GM12872 (cell line): ENCODE results near the gene ERC2.

ENCODE experiments used
- TF ChIP-seq, protein P1 (sequence below): IDR thresholded peaks from 3 replicates; pipeline ENCODE4 v1.5.1; 2011; ENCODE audit warnings: low read depth, mild to moderate bottlenecking, low read length, moderate library complexity; ENCODE audit not compliant: insufficient read depth

The ERC2 gene

DNA sequence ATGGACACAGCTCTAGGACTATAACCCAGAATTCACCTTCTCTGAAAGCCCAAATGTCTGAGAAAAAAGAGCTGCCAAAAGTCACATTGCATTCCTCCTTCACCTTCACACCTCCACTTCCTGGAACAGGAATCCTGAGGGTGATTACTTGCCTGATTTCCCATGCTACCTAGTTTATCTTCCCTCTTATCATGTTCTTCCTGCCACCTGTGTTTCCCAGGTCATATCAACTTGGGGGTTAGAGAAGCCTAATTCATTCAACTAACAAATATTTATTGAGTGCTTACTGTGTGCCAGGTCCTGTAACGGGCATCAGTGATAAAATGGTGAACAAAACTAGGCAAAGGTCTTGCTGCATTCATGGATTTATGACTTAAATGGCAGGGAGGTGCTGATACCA lies 701.5 kb downstream of the ERC2 start:
- TF ChIP-seq, protein P1, sequence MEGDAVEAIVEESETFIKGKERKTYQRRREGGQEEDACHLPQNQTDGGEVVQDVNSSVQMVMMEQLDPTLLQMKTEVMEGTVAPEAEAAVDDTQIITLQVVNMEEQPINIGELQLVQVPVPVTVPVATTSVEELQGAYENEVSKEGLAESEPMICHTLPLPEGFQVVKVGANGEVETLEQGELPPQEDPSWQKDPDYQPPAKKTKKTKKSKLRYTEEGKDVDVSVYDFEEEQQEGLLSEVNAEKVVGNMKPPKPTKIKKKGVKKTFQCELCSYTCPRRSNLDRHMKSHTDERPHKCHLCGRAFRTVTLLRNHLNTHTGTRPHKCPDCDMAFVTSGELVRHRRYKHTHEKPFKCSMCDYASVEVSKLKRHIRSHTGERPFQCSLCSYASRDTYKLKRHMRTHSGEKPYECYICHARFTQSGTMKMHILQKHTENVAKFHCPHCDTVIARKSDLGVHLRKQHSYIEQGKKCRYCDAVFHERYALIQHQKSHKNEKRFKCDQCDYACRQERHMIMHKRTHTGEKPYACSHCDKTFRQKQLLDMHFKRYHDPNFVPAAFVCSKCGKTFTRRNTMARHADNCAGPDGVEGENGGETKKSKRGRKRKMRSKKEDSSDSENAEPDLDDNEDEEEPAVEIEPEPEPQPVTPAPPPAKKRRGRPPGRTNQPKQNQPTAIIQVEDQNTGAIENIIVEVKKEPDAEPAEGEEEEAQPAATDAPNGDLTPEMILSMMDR, result no peak

DNA sequence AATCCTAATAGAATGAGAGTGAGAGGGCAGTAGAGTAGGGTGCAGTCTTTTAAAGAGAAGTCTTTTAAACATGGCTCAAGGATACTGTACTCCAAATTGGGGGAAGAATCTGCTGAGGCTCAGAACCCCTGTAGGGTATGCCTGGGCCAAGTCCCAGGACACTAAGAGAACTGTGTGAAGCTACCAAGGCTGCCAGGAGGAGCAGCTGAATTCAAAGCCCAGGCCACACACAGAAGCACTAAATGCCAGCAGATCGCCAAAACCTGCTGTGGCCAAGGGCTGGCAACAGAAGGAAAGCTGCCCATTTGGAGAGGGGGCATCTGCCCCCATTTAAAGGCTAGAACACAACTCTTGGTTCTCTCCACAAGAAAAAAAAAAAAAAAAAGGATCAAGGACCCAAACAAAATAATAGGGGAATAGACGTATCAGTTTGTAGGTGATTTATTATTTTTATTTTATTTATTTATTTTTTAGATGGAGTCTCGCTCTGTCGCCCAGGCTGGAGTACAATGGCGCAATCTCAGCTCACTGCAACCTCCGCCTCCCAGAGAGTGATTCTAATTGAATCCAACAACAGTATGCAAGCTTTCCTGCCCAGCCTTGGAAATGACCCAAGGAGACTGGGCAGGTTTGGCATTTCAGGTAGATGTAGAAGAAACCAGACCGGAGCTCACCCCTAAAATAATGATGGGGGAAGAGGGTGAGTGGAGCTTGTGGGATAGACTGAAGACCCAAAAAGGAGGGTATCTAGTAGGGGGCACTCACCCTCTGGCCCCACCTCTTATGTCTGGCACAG lies 702.2 kb downstream of the ERC2 start:
- TF ChIP-seq, protein P1, result no peak

DNA sequence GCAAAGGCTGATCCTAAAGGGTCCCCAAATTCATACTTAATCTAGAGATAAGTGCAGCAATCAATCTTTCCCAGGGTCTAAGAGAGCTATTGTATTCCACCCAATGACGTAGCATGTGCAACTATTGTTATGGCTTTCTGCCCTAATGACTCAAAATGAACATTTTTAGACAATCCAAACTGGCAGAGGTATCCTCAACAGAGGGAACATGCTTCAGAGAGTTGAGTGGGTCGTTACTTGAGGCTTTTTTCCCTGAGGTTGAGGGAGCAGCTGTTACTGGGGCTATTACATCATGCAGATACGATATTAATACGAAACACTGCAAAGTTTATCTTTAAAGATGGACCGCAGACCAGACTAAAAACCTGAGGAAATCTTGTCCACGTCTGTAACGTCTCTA lies 702.9 kb downstream of the ERC2 start:
- TF ChIP-seq, protein P1, result no peak

DNA sequence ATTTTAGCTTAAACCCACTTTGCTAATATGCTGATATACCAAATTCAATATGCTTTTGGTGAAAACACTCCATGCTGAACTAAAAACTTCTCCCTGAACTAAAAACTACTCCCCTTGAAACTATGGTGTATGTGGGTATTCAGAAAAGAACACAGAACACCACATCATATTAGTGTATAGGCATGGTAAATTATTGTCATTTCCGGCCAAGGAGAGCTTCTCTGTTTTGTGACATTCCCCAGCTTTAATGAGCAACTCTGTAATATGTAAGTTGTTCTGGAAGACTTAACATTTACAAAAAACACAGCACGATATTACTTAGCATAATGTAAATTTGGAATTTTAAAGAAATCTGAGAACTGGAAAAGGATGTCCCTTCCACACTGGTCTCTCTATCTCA lies 711.3 kb downstream of the ERC2 start:
- TF ChIP-seq, protein P1, result no peak

DNA sequence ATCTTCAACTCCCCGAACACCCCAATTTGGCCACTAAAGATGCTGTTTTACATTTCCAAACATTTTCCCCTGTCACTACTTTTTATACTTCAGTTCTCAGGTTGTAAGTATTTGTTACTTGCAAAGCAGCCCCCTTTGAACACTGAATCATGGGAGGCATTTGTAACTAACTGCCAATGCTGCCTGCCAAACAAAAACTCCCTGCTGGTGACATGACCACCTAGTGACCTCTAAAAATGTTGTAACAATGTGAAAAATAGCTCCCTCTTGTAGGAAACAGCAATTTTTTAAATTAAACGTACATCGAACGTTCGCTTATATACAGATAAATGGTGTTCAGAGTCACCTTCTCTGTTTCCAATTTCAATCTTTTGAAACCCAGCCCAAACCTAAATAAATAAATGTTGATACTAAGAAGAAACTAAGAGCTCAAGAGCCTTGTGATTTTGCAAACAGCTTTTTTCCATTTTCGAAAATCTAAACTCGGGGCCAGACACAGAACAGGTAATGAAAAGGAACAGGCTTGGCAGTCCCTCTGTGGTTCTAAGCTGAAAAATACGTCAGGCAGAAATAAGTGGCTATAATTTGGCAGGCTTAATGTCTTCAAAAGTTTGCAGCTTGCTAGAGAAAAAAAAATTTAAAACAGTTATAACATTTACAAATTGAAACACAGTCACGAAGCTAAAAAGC lies 712.6 kb downstream of the ERC2 start:
- TF ChIP-seq, protein P1, result no peak

DNA sequence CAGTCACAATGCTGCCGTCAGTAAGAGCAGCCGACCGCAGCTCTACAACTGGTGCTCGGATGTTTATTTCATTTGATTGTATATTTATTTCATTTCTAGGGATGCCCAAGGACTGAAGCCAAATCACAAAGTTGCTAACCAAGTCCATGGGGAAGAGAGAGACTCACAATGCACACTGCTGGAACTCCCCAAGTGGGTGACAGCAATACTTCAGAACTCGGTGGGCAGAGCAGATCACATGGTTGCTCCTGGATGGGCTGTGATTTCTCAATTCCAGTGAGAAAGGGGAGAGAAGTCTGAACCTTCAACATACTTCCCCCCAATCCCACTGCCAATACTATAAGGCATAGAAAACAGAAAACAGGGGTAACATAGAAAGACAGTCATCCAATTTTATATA lies 715.4 kb downstream of the ERC2 start:
- TF ChIP-seq, protein P1, result no peak

DNA sequence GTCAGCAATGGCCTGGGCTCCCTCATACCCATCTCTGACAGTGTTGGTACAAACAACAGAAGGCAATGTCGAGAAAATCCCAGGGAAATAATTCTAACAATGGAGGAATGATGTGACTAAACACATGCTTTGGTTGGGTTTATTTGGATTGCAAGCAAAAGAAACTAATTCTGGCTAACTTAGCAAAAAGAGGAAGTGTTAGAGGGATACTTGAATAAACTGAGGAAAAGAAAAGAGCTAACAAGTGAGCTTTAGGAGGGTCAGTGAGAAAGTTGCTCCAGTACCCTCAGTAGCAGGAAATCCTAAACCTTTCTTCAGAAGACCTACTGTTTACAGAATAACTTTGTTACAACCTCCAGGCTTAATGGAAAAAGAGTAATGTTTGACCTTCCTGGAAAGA lies 716.5 kb downstream of the ERC2 start:
- TF ChIP-seq, protein P1, result no peak
